ENCODE results near the gene GRK1.

- TF ChIP-seq, protein P1, sequence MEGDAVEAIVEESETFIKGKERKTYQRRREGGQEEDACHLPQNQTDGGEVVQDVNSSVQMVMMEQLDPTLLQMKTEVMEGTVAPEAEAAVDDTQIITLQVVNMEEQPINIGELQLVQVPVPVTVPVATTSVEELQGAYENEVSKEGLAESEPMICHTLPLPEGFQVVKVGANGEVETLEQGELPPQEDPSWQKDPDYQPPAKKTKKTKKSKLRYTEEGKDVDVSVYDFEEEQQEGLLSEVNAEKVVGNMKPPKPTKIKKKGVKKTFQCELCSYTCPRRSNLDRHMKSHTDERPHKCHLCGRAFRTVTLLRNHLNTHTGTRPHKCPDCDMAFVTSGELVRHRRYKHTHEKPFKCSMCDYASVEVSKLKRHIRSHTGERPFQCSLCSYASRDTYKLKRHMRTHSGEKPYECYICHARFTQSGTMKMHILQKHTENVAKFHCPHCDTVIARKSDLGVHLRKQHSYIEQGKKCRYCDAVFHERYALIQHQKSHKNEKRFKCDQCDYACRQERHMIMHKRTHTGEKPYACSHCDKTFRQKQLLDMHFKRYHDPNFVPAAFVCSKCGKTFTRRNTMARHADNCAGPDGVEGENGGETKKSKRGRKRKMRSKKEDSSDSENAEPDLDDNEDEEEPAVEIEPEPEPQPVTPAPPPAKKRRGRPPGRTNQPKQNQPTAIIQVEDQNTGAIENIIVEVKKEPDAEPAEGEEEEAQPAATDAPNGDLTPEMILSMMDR (IDR thresholded peaks at IDR 0.05 in 8 of 11, conservative IDR thresholded peaks at IDR 0.05 in 3 of 11): no peak
- TF ChIP-seq POLR2AphosphoS5 (IDR thresholded peaks at IDR 0.05) (no peak), POLR2A (IDR thresholded peaks at IDR 0.05) (no peak)
Observed at GRCh38 chr13:113769881-113770280, 102.9 kb downstream of the GRK1 start.
